Glutamatergic neuron (in vitro differentiated cells): ENCODE results near the gene CPNE7. TPM values are rescaled to one million over a fixed set of nuclear protein-coding genes. Genes with fewer than 3 reads are reported as not detected.
A peak's percentile ranks its signal among the peaks of the same experiment; 100 is the strongest.
"Not testable (repeated sequence)": the region's sequence is repeated elsewhere in the genome, so short reads cannot be mapped to it uniquely, and the experiment has no call there.

ENCODE experiments used
- DNase-seq: peaks from one replicate; pipeline ENCODE4 v3.0.0; 2022
- H3K27ac Mint-ChIP-seq: one replicate; pipeline ENCODE4 v1.8.0; 2020; ENCODE audit warnings: mild to moderate bottlenecking, mixed read lengths, inconsistent platforms; ENCODE audit not compliant: unreplicated experiment
- H3K27me3 Mint-ChIP-seq: one replicate; pipeline ENCODE4 v1.8.0; 2020; ENCODE audit warnings: mild to moderate bottlenecking, moderate library complexity, mixed read lengths, inconsistent platforms; ENCODE audit not compliant: unreplicated experiment
- H3K36me3 Mint-ChIP-seq: one replicate; pipeline ENCODE4 v1.8.0; 2020; ENCODE audit warnings: mild to moderate bottlenecking, mixed read lengths, inconsistent platforms; ENCODE audit not compliant: unreplicated experiment
- H3K4me1 Mint-ChIP-seq: one replicate; pipeline ENCODE4 v1.8.0; 2020; ENCODE audit warnings: mild to moderate bottlenecking, low read depth, mixed read lengths, inconsistent platforms; ENCODE audit not compliant: unreplicated experiment
- H3K4me3 Mint-ChIP-seq: one replicate; pipeline ENCODE4 v1.8.0; 2020; ENCODE audit warnings: mild to moderate bottlenecking, mixed read lengths, inconsistent platforms; ENCODE audit not compliant: unreplicated experiment
- H3K9me3 Mint-ChIP-seq: one replicate; pipeline ENCODE4 v1.8.0; 2020; ENCODE audit warnings: mild to moderate bottlenecking, moderate library complexity, mixed read lengths, inconsistent platforms; ENCODE audit not compliant: unreplicated experiment
- CTCF ChIP-seq: fragments of 200-600 bp; sonication (generic); IDR thresholded peaks from one replicate; pipeline ENCODE4 v1.5.0; 2021; ENCODE audit not compliant: partially characterized antibody, unreplicated experiment
- total RNA-seq: library from RNA; stranded (reverse); fragmentation: NEBNext Ultra II Directional; extraction: Animal tissue kit (Norgen Biotek cat#: 25700); gene quantifications from one replicate; pipeline ENCODE4 v1.2.1, GENCODE V29; 2021; ENCODE audit not compliant: unreplicated experiment

The CPNE7 gene
- total RNA-seq, 1 donor from 2014 or later: 17.8 TPM

GRCh38 chr16:89565506-89566372 is 9.8 kb upstream of the CPNE7 start:
- TF ChIP-seq CTCF: peak; percentile 86
- no peak overlapping the region for H3K27ac Mint-ChIP-seq
- peaks cover 15% of the 10 kb centered on the region for H3K9me3 Mint-ChIP-seq
- no peaks in the 10 kb centered on the region for H3K36me3 Mint-ChIP-seq
- peaks cover 27% of the 10 kb centered on the region for H3K4me1 Mint-ChIP-seq
- peak; percentile 72 for DNase-seq
- H3K4me3 Mint-ChIP-seq: peak overlapping the region; percentile 70
- peaks cover 13% of the 10 kb centered on the region for H3K27me3 Mint-ChIP-seq

GRCh38 chr16:89567656-89568594 is 7.6 kb upstream of the CPNE7 start:
- no peak for TF ChIP-seq CTCF
- no peaks in the 10 kb centered on the region for H3K36me3 Mint-ChIP-seq
- DNase-seq: no peak
- no peak overlapping the region for H3K27ac Mint-ChIP-seq
- peaks cover 9% of the 10 kb centered on the region for H3K27me3 Mint-ChIP-seq
- H3K4me3 Mint-ChIP-seq: no peak overlapping the region
- peaks cover 22% of the 10 kb centered on the region for H3K4me1 Mint-ChIP-seq
- H3K9me3 Mint-ChIP-seq: peaks cover 12% of the 10 kb centered on the region

- no peaks in the 10 kb centered on the region for H3K36me3 Mint-ChIP-seq
- peaks cover 15% of the 10 kb centered on the region for H3K27me3 Mint-ChIP-seq
- DNase-seq: no peak
- no peak overlapping the region for H3K27ac Mint-ChIP-seq
- TF ChIP-seq CTCF: no peak
- H3K9me3 Mint-ChIP-seq: peaks cover 19% of the 10 kb centered on the region
- H3K4me1 Mint-ChIP-seq: peaks cover 26% of the 10 kb centered on the region
- no peak overlapping the region for H3K4me3 Mint-ChIP-seq
Observed at GRCh38 chr16:89569506-89570341, 5.8 kb upstream of the CPNE7 start.

GRCh38 chr16:89570342-89570923 is 5.1 kb upstream of the CPNE7 start:
- no peak for TF ChIP-seq CTCF
- Mint-ChIP-seq H3K9me3 (peaks cover 16% of the 10 kb centered on the region), H3K4me1 (peaks cover 22% of the 10 kb centered on the region), H3K27ac (no peak overlapping the region), H3K4me3 (no peak overlapping the region), H3K27me3 (peaks cover 12% of the 10 kb centered on the region), H3K36me3 (no peaks in the 10 kb centered on the region)
- no peak for DNase-seq

GRCh38 chr16:89570983-89571598 is 4.5 kb upstream of the CPNE7 start:
- H3K27ac Mint-ChIP-seq, H3K36me3 Mint-ChIP-seq, H3K4me3 Mint-ChIP-seq, DNase-seq: not testable (repeated sequence)
- H3K9me3 Mint-ChIP-seq: peaks cover 16% of the 10 kb centered on the region
- H3K4me1 Mint-ChIP-seq: peaks cover 19% of the 10 kb centered on the region
- H3K27me3 Mint-ChIP-seq: peaks cover 12% of the 10 kb centered on the region
